H1 (cell line): ENCODE data around the gene BUB1B. TPM values are rescaled to one million over a fixed set of nuclear protein-coding genes. Genes with fewer than 3 reads are reported as not detected.

Source experiments
- CBX5 ChIP-seq: fragments of 300-800, 300-1000 bp; sonication (generic); IDR thresholded peaks from 2 replicates; pipeline ENCODE4 v1.7.1; 2016; ENCODE audit warnings: antibody characterized with exemption, low read length, low read depth
- GTF2F1 ChIP-seq: IDR thresholded peaks from 2 replicates; pipeline ENCODE4 v1.6.1; 2012; ENCODE audit warnings: low read depth, low read length, improper control_type of control experiment, borderline replicate concordance
- HDAC2 ChIP-seq, 2 experiments: fragments of 300-600 bp in 1 of 2; sonication (generic) in 1 of 2; IDR thresholded peaks; 2 replicates each; pipeline ENCODE4 v1.6.1; 2011 to 2012; ENCODE audit warnings: low read depth in 2 of 2, low read length in 2 of 2, mild to moderate bottlenecking in 2 of 2, moderate library complexity in 2 of 2, borderline replicate concordance in 1 of 2, inconsistent platforms in 1 of 2
- MAFK ChIP-seq: IDR thresholded peaks from 2 replicates; pipeline ENCODE4 v1.6.1; 2012; ENCODE audit warnings: low read depth, mild to moderate bottlenecking, improper control_type of control experiment, low read length
- RAD21 ChIP-seq, 2 experiments: IDR thresholded peaks in 1 of 2; conservative IDR thresholded peaks in 1 of 2; 2 replicates each; pipeline ENCODE4 v1.6.1; 2011; ENCODE audit warnings: low read depth in 2 of 2, low read length in 2 of 2, improper control_type of control experiment in 1 of 2, inconsistent platforms in 1 of 2, mild to moderate bottlenecking in 1 of 2, moderate library complexity in 1 of 2
- SAP30 ChIP-seq: fragments of 300-600 bp; sonication (generic); IDR thresholded peaks from 2 replicates; pipeline ENCODE4 v1.7.1; 2012; ENCODE audit warnings: low read length, moderate library complexity, mild to moderate bottlenecking, inconsistent platforms; ENCODE audit not compliant: insufficient read depth, insufficient replicate concordance
- SIN3A ChIP-seq, 2 experiments: IDR thresholded peaks in 1 of 2; conservative IDR thresholded peaks in 1 of 2; 2 replicates each; pipeline ENCODE4 v1.6.1; 2011 to 2012; ENCODE audit warnings: low read length in 2 of 2, improper control_type of control experiment in 1 of 2, low read depth in 1 of 2, mild to moderate bottlenecking in 1 of 2
- polyA plus RNA-seq, 7 experiments: library from polyadenylated mRNA; depleted of rRNA in 3 of 7; stranded (reverse) in 5 of 7; unstranded in 2 of 7; fragments of >200 nt in 5 of 7; fragments of 200-250 nt in 2 of 7; gene quantifications; 1 replicate in 5 of 7; 2 replicates in 1 of 7; 4 replicates in 1 of 7; pipeline versions ENCODE4 v1.2.1 to v1.2.3, GENCODE V29; 2011 to 2013; ENCODE audit warnings: missing spikeins in 2 of 7, mixed read lengths in 2 of 7
- total RNA-seq: library from RNA; stranded (reverse); fragmentation: NEBNext Ultra II Directional; extraction: Animal tissue kit (Norgen Biotek cat#: 25700); gene quantifications from 2 replicates; pipeline ENCODE4 v1.2.1, GENCODE V29; 2021
- TF ChIP-seq, protein P1 (sequence below): fragments of 300-600 bp; sonication (generic); IDR thresholded peaks from 2 replicates; pipeline ENCODE4 v1.7.1; 2012; ENCODE audit warnings: low read length, moderate library complexity, mild to moderate bottlenecking, inconsistent platforms; ENCODE audit not compliant: insufficient replicate concordance

BUB1B gene
- total and polyA plus RNA-seq, 2 of the 8 experiments (the other 6 are each of a cell fraction or from before 2014, with no cell fraction given) = 48.9 to 144 TPM

GRCh38 chr15:40136470-40137302 lies 24.2 kb upstream of the BUB1B start (continued):
- TF ChIP-seq, protein P1, sequence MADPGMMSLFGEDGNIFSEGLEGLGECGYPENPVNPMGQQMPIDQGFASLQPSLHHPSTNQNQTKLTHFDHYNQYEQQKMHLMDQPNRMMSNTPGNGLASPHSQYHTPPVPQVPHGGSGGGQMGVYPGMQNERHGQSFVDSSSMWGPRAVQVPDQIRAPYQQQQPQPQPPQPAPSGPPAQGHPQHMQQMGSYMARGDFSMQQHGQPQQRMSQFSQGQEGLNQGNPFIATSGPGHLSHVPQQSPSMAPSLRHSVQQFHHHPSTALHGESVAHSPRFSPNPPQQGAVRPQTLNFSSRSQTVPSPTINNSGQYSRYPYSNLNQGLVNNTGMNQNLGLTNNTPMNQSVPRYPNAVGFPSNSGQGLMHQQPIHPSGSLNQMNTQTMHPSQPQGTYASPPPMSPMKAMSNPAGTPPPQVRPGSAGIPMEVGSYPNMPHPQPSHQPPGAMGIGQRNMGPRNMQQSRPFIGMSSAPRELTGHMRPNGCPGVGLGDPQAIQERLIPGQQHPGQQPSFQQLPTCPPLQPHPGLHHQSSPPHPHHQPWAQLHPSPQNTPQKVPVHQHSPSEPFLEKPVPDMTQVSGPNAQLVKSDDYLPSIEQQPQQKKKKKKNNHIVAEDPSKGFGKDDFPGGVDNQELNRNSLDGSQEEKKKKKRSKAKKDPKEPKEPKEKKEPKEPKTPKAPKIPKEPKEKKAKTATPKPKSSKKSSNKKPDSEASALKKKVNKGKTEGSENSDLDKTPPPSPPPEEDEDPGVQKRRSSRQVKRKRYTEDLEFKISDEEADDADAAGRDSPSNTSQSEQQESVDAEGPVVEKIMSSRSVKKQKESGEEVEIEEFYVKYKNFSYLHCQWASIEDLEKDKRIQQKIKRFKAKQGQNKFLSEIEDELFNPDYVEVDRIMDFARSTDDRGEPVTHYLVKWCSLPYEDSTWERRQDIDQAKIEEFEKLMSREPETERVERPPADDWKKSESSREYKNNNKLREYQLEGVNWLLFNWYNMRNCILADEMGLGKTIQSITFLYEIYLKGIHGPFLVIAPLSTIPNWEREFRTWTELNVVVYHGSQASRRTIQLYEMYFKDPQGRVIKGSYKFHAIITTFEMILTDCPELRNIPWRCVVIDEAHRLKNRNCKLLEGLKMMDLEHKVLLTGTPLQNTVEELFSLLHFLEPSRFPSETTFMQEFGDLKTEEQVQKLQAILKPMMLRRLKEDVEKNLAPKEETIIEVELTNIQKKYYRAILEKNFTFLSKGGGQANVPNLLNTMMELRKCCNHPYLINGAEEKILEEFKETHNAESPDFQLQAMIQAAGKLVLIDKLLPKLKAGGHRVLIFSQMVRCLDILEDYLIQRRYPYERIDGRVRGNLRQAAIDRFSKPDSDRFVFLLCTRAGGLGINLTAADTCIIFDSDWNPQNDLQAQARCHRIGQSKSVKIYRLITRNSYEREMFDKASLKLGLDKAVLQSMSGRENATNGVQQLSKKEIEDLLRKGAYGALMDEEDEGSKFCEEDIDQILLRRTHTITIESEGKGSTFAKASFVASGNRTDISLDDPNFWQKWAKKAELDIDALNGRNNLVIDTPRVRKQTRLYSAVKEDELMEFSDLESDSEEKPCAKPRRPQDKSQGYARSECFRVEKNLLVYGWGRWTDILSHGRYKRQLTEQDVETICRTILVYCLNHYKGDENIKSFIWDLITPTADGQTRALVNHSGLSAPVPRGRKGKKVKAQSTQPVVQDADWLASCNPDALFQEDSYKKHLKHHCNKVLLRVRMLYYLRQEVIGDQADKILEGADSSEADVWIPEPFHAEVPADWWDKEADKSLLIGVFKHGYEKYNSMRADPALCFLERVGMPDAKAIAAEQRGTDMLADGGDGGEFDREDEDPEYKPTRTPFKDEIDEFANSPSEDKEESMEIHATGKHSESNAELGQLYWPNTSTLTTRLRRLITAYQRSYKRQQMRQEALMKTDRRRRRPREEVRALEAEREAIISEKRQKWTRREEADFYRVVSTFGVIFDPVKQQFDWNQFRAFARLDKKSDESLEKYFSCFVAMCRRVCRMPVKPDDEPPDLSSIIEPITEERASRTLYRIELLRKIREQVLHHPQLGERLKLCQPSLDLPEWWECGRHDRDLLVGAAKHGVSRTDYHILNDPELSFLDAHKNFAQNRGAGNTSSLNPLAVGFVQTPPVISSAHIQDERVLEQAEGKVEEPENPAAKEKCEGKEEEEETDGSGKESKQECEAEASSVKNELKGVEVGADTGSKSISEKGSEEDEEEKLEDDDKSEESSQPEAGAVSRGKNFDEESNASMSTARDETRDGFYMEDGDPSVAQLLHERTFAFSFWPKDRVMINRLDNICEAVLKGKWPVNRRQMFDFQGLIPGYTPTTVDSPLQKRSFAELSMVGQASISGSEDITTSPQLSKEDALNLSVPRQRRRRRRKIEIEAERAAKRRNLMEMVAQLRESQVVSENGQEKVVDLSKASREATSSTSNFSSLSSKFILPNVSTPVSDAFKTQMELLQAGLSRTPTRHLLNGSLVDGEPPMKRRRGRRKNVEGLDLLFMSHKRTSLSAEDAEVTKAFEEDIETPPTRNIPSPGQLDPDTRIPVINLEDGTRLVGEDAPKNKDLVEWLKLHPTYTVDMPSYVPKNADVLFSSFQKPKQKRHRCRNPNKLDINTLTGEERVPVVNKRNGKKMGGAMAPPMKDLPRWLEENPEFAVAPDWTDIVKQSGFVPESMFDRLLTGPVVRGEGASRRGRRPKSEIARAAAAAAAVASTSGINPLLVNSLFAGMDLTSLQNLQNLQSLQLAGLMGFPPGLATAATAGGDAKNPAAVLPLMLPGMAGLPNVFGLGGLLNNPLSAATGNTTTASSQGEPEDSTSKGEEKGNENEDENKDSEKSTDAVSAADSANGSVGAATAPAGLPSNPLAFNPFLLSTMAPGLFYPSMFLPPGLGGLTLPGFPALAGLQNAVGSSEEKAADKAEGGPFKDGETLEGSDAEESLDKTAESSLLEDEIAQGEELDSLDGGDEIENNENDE = no peak
- TF ChIP-seq GTF2F1 = no peak
- TF ChIP-seq SIN3A (conservative IDR thresholded peaks at IDR 0.05 in 1 of 2, IDR thresholded peaks at IDR 0.05 in 1 of 2; ENCODE audit: low read depth in 1 of 2, low read length in 2 of 2) = no peak
- no peak for TF ChIP-seq SAP30
- no peak for TF ChIP-seq MAFK
- no peak for TF ChIP-seq CBX5
- TF ChIP-seq RAD21 (IDR thresholded peaks at IDR 0.05 in 1 of 2, conservative IDR thresholded peaks at IDR 0.05 in 1 of 2; ENCODE audit: low read depth in 2 of 2, low read length in 2 of 2) = no peak
- no peak for TF ChIP-seq HDAC2 (IDR thresholded peaks at IDR 0.05; ENCODE audit: borderline replicate concordance in 1 of 2, low read depth in 2 of 2, low read length in 2 of 2)
